Activated T-cell treated with anti-CD3 and anti-CD28 coated beads, Interleukin-2, amount 50 U/mL, for 4 hours (primary cell): Measurements from ENCODE around the gene SIM2. TPM values are rescaled to one million over a fixed set of nuclear protein-coding genes. Genes with fewer than 3 reads are reported as not detected.
A peak's percentile ranks its signal among the peaks of the same experiment; 100 is the strongest.

Experiments used
- ATAC-seq, 2 donors: fragments of 200-7000 bp; cut with Tn5 transposase; one replicate each; pipeline ENCODE4 v1.10.0; 2021
- DNase-seq: peaks from one replicate; pipeline ENCODE4 v3.0.0-alpha.2; 2020
- H3K27me3 Mint-ChIP-seq: one replicate; pipeline ENCODE4 v1.8.0; 2021; ENCODE audit warnings: low read depth, mixed read lengths
- H3K36me3 Mint-ChIP-seq: one replicate; pipeline ENCODE4 v1.8.0; 2022; ENCODE audit warnings: mixed read lengths; ENCODE audit not compliant: insufficient read depth
- H3K4me1 Mint-ChIP-seq: one replicate; pipeline ENCODE4 v1.8.0; 2021; ENCODE audit warnings: low read depth, mixed read lengths
- H3K4me3 Mint-ChIP-seq: one replicate; pipeline ENCODE4 v1.8.0; 2021; ENCODE audit warnings: mild to moderate bottlenecking, moderate library complexity, mixed read lengths
- H3K9me3 Mint-ChIP-seq: one replicate; pipeline ENCODE4 v1.8.0; 2021; ENCODE audit warnings: mixed read lengths
- total RNA-seq, 3 donors: library from RNA; stranded (reverse); gene quantifications; one replicate each; pipeline ENCODE4 v1.2.1, GENCODE V29; 2021

Gene SIM2
- total RNA-seq, 3 donors from 2014 or later: 0.18 to 0.24 TPM; not detected in 1

DNA sequence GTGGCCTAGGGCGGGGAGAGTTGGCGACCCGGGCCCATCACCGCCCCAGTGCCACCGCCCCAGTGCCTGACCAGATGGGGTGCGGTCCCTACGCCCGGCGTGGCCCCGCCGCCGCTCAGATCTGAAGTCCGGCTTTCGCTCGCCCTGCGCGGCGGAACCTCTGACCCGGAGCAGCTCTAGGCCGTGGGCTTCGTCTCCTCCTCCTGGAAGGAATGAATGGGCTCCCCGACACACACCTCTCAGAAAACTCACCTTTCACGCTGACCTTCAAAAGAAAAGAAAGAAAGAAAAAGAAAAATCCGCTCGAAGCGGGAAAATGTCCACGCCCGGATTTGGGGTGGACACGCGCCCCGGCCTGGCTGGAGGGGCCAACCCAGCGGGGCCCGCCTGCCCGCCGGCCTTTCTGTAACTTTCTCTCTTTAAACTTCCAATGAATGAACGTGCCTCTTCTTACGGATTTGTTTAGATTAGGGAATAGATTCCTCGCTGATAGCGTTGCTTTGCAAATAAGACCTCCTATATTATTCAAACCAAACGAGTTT lies 5.4 kb upstream of the SIM2 start:
- no peaks in the 10 kb centered on the region for H3K9me3 Mint-ChIP-seq
- H3K4me1 Mint-ChIP-seq: peaks cover 7% of the 10 kb centered on the region
- no peak overlapping the region for H3K4me3 Mint-ChIP-seq
- no peak for DNase-seq
- H3K27me3 Mint-ChIP-seq: peaks cover 80% of the 10 kb centered on the region
- no peak for ATAC-seq
- no peaks in the 10 kb centered on the region for H3K36me3 Mint-ChIP-seq

DNA sequence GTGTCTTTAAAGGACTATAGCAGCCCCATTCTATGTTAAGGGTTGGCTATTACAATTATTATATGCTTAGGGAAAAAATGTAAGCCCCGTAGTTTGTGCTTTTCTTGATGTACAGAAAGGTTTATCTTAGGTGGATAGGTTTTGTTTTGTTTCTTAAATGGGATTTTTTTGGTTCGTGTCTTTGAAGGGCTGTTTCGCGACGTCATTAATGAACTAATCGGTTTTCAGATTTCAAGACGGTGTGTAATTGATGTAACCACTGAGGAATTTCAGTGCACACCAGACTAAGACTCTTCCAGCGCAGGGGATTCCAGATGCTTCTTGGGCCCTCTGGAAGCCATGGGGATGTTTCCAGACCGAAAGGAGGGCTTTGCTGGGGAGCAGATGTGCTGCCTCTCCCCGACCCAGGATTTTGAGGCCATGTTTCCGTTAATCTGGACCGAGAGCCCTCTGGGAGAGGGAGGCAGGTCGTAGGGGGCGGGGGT lies 4.8 kb upstream of the SIM2 start:
- H3K36me3 Mint-ChIP-seq: no peaks in the 10 kb centered on the region
- no peak overlapping the region for H3K4me3 Mint-ChIP-seq
- ATAC-seq (no peak), DNase-seq (no peak)
- no peaks in the 10 kb centered on the region for H3K9me3 Mint-ChIP-seq
- peaks cover 7% of the 10 kb centered on the region for H3K4me1 Mint-ChIP-seq
- H3K27me3 Mint-ChIP-seq: peaks cover 77% of the 10 kb centered on the region

DNA sequence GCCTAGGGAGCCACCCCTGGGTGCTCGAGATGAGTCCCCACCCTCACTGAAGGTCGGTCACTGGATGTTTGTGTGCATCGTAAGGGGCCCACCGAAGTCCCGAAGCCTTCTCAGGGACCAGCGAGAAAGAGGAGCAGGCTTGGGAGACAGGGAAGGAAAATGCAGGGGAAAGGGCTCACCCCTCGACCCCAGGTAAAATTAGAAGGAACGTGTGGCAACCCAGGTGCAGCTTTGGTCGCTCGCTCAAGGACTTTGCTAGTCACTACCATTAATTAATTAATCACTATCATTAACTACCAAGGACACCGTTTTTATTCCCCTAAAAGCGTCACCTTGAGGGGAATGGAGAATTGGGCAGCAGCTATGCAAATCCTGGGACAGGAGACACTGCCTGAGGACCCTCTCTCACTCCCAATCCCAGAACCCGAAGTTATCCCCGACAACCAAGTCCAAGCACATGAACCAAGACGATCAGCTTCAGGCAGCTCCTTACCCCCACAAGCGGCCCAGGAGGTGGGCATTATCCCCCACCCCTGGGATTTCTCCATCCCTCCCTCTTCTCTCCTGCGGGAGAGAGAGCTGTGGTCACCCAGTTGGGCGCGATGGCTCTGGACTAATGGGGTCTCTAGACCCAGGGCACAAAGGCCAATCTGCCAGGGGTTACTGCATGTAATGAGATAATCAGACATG lies 4.2 kb upstream of the SIM2 start:
- Mint-ChIP-seq H3K36me3 (no peaks in the 10 kb centered on the region), H3K4me1 (peaks cover 7% of the 10 kb centered on the region), H3K9me3 (no peaks in the 10 kb centered on the region), H3K27me3 (peaks cover 71% of the 10 kb centered on the region), H3K4me3 (no peak overlapping the region)
- DNase-seq (no peak), ATAC-seq (no peak)

DNA sequence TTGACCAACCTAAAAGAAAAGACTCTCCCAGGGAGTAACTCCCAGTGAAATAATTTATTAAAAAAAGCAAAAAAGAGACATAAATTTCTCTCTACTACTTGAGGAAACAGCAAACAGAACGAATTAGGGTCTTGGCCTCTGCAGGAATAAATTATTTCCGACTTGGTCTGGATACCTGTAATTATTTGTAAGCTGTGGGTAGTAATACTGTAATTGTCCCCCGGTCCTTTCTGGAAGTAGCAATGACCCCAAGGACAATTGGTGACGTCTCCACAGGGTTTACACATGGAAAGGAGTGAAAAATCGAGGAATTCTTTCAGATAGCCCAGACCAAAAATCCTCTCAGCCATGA lies 3.7 kb upstream of the SIM2 start:
- Mint-ChIP-seq H3K9me3 (no peaks in the 10 kb centered on the region), H3K4me3 (no peak overlapping the region), H3K4me1 (peaks cover 10% of the 10 kb centered on the region), H3K27me3 (peaks cover 70% of the 10 kb centered on the region), H3K36me3 (no peaks in the 10 kb centered on the region)
- DNase-seq (no peak), ATAC-seq (no peak)

DNA sequence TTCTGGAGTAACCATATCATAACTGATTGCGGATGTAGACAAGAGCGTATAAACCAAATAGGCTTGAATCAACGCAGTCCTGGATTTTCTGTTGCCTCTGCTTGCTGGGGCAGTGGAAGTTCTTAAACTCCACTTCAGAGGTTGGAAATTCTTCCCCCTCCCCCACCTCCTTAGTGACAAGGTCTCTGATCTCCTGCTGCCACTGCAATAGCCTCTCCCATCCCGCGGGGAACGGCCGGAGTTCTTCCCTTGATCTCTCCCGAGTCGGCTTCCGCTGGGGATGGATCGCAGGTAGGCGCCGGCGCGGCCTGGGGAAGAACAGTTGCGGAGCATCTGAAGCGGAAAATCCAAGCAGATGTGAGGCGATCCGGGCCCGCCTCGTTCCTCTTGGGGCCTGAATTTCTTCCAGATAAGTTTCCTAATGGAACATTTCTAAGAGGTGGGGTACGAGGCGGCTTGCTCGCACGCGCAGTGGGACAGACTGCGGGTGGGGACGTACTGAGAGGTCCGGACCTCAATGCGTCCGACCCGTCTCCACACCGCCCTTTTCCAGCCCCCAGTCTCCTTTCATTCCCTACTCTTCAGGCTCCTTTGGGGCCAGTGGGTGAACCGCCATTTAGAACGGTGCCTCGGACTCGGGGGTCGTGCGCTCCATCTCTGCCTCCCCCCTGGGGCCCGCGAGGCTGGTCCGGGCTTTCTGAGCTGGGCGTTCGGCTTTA lies 3.1 kb upstream of the SIM2 start:
- Mint-ChIP-seq H3K36me3 (no peaks in the 10 kb centered on the region), H3K4me1 (peaks cover 15% of the 10 kb centered on the region), H3K9me3 (no peaks in the 10 kb centered on the region), H3K4me3 (no peak overlapping the region), H3K27me3 (peaks cover 70% of the 10 kb centered on the region)
- no peak for DNase-seq
- no peak for ATAC-seq

DNA sequence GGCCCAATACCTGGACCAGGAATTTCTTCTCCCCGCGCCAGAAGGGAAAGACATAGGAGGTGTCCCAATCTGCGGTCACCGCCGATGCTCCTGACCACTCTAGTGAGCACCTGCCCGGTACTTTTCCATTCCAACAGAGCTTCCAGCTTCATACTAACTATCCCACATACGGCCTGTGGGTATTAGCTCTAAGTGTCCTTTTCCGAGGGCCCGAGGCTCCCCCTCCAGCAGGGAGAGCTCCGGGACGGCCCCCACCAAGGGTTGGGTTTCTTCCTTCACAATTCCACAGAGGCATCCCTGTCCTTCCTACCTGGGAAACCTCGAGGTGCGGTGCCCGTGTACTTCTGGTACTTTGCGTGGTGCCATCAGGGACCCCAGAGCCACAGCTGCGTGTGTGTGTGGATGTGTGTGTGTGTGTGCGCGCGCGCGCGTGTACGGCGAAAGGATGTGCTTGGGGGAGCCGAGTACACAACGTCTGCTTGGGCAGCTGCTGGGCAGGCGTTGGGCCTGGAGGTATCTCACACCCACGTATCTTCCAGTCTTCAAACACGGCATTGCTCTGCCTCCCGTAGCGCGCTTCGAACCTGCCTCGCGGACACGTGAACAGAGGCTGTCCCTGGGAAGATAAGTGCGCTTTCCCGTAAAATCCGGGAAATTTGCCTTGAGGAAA lies 2.4 kb upstream of the SIM2 start:
- Mint-ChIP-seq H3K27me3 (peaks cover 68% of the 10 kb centered on the region), H3K36me3 (no peaks in the 10 kb centered on the region), H3K4me1 (peaks cover 18% of the 10 kb centered on the region), H3K4me3 (no peak overlapping the region), H3K9me3 (no peaks in the 10 kb centered on the region)
- ATAC-seq (no peak), DNase-seq (no peak)

DNA sequence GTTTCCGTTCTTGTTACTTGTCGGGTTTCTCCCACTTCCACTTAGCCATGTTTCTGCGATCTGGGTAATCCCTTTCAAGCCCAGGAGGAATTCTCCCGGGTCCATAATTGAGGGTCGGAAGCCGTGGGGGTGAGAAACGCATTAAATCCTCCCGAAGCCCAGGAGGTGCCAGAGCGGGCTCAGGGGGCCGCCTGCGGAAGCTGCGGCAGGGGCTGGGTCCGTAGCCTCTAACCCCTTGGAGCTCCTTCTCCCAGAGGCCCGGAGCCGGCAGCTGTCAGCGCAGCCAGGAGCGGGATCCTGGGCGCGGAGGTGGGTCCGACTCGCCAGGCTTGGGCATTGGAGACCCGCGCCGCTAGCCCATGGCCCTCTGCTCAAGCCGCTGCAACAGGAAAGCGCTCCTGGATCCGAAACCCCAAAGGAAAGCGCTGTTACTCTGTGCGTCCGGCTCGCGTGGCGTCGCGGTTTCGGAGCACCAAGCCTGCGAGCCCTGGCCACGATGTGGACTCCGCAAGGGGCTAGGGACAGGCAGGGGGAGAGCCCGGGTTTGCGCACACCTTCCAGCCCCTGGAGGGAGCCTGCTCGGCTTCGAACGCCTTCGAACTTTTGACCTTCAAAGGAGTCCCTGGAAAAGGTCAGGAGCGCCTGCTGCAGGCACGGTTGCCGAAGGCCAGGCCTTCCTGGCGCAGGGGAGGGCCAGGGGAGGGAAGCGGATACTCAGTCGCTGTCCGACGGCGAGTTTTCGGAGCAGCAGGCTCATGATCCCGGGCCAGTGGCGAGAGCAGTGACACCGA lies 1.7 kb upstream of the SIM2 start:
- H3K4me1 Mint-ChIP-seq: peaks cover 21% of the 10 kb centered on the region
- ATAC-seq (no peak), DNase-seq (no peak)
- H3K9me3 Mint-ChIP-seq: no peaks in the 10 kb centered on the region
- peaks cover 68% of the 10 kb centered on the region for H3K27me3 Mint-ChIP-seq
- H3K4me3 Mint-ChIP-seq: no peak overlapping the region
- H3K36me3 Mint-ChIP-seq: no peaks in the 10 kb centered on the region

DNA sequence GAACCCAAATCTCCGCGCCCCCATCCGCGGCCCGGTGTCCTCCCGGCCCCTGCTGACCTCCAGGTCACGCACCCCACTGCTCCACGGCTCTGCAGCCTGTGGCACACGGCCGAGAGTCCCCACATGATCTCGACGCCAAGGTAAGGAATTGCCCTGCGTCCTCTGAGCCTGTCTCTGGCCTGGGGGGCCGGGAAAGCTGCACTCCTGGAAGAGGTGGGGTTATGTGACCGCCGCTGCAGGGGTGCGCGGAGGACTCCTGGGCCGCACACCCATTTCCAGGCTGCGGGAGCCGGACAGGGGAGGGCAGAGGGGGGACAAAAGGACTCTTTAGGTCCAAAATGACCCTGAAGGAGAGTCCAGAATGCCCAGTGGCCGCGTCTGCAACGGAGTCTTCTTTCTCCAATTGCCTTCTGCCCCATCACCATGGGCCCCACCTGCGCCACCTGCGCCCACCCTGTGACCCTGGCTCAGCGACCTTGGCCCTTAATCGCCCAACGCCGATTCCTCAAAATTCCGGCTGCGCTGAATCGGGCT lies 997 bp upstream of the SIM2 start:
- Mint-ChIP-seq H3K9me3 (no peaks in the 10 kb centered on the region), H3K4me1 (peaks cover 18% of the 10 kb centered on the region), H3K4me3 (no peak overlapping the region), H3K27me3 (peaks cover 69% of the 10 kb centered on the region), H3K36me3 (no peaks in the 10 kb centered on the region)
- ATAC-seq (no peak), DNase-seq (no peak)

DNA sequence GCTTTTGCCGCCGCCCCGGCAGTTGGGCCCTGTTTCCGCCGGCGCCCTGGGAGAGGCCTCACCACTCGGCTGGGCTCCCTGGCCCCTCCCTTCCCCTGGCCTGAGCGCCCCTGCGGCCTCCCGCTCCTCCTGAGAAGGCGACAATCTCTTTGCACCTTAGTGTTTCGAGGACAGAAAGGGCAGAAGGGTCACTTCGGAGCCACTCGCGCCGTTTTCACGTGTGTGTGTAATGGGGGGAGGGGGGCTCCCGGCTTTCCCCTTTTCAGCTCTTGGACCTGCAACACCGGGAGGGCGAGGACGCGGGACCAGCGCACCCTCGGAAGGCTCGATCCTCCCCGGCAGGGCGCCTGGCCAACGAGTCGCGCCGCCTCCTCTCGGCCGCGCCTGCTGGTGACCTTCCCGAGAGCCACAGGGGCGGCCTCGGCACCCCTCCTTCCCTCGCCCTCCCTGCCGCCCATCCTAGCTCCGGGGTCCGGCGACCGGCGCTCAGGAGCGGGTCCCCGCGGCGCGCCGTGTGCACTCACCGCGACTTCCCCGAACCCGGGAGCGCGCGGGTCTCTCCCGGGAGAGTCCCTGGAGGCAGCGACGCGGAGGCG lies 432 bp upstream of the SIM2 start:
- DNase-seq (no peak), ATAC-seq (no peak)
- Mint-ChIP-seq H3K4me1 (peaks cover 18% of the 10 kb centered on the region), H3K36me3 (no peaks in the 10 kb centered on the region), H3K9me3 (no peaks in the 10 kb centered on the region), H3K4me3 (no peak overlapping the region), H3K27me3 (peaks cover 74% of the 10 kb centered on the region)

DNA sequence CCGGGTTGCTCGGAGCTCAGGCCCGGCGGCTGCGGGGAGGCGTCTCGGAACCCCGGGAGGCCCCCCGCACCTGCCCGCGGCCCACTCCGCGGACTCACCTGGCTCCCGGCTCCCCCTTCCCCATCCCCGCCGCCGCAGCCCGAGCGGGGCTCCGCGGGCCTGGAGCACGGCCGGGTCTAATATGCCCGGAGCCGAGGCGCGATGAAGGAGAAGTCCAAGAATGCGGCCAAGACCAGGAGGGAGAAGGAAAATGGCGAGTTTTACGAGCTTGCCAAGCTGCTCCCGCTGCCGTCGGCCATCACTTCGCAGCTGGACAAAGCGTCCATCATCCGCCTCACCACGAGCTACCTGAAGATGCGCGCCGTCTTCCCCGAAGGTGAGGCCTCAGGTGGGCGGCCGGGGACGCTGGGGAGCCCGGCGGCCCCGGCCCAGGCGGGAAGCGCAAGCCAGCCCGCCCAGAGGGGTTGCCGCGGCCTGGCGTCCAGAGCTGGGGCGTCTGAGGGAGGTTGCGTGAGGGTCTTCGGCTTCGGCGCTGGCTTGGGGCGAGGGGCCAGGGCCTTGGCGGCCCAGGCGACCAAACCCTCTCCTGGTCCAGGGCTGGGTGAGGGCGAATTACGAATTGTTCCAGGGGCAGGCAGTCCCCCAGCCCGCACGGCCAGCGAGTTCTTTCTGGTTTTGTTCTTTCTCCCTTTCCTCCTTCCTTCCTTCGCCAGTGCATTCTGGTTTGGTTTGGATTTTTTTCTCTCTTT lies 805 bp downstream of the SIM2 start:
- Mint-ChIP-seq H3K4me3 (peak overlapping the region; percentile 35), H3K27me3 (peaks cover 73% of the 10 kb centered on the region), H3K36me3 (no peaks in the 10 kb centered on the region), H3K4me1 (peaks cover 14% of the 10 kb centered on the region), H3K9me3 (no peaks in the 10 kb centered on the region)
- no peak for DNase-seq
- ATAC-seq: no peak

DNA sequence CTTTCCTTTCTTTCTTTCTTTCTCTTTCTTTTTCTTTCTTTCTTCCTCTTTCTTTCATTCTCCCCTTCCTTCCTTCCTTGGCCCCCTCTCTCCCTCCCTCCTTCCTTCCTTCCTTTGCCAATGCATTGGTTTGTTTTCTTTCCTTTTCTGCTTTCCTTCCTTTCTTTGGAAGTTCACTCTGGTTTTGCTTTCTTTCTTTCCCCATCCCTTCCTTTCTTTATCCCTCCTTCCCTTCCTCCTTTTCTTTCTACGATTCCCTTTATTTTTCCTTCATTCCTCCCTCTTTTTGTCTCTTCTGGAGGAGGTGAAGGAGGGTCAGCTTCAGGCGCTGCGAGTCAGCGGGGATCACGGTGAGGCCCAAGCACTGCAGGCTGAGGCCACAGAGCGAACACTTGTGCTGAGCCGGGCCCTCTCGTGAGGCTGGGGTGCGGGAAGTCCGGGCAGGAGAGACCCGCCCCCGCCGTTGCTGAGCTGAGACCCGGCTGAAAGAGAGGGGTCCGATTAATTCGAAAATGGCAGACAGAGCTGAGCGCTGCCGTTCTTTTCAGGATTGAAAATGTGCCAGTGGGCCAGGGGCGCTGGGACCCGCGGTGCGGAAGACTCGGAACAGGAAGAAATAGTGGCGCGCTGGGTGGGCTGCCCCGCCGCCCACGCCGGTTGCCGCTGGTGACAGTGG lies 1.5 kb downstream of the SIM2 start:
- DNase-seq (no peak), ATAC-seq (no peak)
- Mint-ChIP-seq H3K4me1 (peaks cover 20% of the 10 kb centered on the region), H3K27me3 (peaks cover 73% of the 10 kb centered on the region), H3K9me3 (no peaks in the 10 kb centered on the region), H3K4me3 (peak overlapping the region; percentile 35), H3K36me3 (no peaks in the 10 kb centered on the region)

DNA sequence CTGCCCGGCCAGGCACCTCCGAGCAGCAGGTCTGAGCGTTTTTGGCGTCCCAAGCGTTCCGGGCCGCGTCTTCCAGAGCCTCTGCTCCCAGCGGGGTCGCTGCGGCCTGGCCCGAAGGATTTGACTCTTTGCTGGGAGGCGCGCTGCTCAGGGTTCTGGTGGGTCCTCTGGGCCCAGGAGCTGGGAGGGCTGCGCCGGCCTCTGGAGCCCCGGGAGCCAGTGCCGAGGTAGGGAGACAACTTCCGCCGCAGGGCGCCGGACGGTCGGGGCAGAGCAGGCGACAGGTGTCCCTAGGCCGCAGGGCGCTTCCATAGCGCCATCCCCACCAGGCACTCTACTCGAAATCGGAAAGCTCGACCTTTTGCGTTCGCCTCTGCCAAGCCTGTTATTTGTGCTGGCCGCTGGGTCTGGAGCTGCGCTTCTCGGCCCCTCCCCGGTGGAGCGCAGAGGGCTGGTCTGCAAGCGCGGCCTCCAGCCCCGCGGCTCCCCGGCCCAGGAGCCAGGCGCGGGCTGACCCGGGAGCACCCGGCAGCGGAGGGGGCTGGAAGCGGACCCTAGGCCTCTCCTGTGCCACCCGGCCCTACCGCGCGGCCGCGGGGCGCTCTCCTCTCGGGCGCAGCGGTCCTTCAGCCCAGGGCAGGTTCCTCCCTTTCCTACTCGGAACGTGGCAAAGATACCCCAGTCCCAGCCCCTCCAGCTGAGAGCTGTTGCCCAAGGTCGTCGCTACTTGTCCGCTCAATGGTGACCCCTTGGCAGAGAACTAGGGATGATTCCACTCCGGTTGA lies 2.2 kb downstream of the SIM2 start:
- peak overlapping the region; percentile 50 for H3K4me3 Mint-ChIP-seq
- no peaks in the 10 kb centered on the region for H3K9me3 Mint-ChIP-seq
- no peaks in the 10 kb centered on the region for H3K36me3 Mint-ChIP-seq
- DNase-seq (no peak), ATAC-seq (no peak)
- H3K4me1 Mint-ChIP-seq: peaks cover 27% of the 10 kb centered on the region
- peaks cover 73% of the 10 kb centered on the region for H3K27me3 Mint-ChIP-seq
